ENCODE results near the gene YEATS4.

- no peak for TF ChIP-seq POLR2A (IDR thresholded peaks at IDR 0.05; ENCODE audit: low read length)
- TF ChIP-seq SMC3 (IDR thresholded peaks at IDR 0.05) = no peak
- no peak for TF ChIP-seq HOXB5 (CRISPR knock-in tag; IDR thresholded peaks at IDR 0.05)
- no peak for TF ChIP-seq JUN (IDR thresholded peaks at IDR 0.05)
These were observed 77.5 kb downstream of the YEATS4 start for GRCh38 chr12:69437073-69437472.

All from A549 (cell line).